Naive thymus-derived CD4-positive, alpha-beta T cell (primary cell): ENCODE data around the gene PBX1. TPM values are rescaled to one million over a fixed set of nuclear protein-coding genes. Genes with fewer than 3 reads are reported as not detected.

Experiments used
- ATAC-seq: fragments of 150-1000 bp; cut with Tn5 transposase; 2 replicates; pipeline ENCODE4 v1.10.0; 2021; ENCODE audit warnings: mild to moderate bottlenecking, moderate library complexity
- CTCF ChIA-PET: fragments of 350-600 bp; sonication (Branson Sonifier 250); formaldehyde crosslinking; loops from one replicate; lab custom pipeline; 2021; ENCODE audit warnings: antibody characterized with exemption; lab: Charles Lee
- POLR2A ChIA-PET: fragments of 350-600 bp; sonication (Branson Sonifier 250); formaldehyde crosslinking; loops from one replicate; lab custom pipeline; 2021; ENCODE audit warnings: antibody characterized with exemption, inconsistent platforms; lab: Charles Lee
- DNase-seq, 9 donors: peaks; one replicate each; pipeline versions ENCODE4 v3.0.0 to v3.0.0-alpha.2; 2020 to 2022; ENCODE audit warnings: mixed read lengths in 1 of 9
- H3K27ac ChIP-seq: one replicate; pipeline ENCODE4 v1.7.0; 2013; ENCODE audit warnings: mild to moderate bottlenecking, low read depth, low read length, moderate library complexity
- H3K27me3 ChIP-seq, 2 donors: one replicate each; pipeline ENCODE4 v1.7.0; 2013; ENCODE audit warnings: low read length in 2 of 2, mild to moderate bottlenecking in 2 of 2, moderate library complexity in 2 of 2; ENCODE audit not compliant: control insufficient read depth in 2 of 2, insufficient read depth in 2 of 2
- H3K36me3 ChIP-seq, 3 experiments: 1 replicate in 2 of 3; 2 replicates in 1 of 3; pipeline ENCODE4 v1.7.0; 2013; ENCODE audit warnings: low read length in 3 of 3, mild to moderate bottlenecking in 3 of 3, moderate library complexity in 1 of 3; ENCODE audit not compliant: insufficient read depth in 3 of 3, control insufficient read depth in 2 of 3
- H3K4me1 ChIP-seq, 2 donors: one replicate each; pipeline ENCODE4 v1.7.0; 2013; ENCODE audit warnings: low read length in 2 of 2, mild to moderate bottlenecking in 2 of 2, moderate library complexity in 1 of 2; ENCODE audit not compliant: control insufficient read depth in 2 of 2, insufficient read depth in 2 of 2
- H3K4me3 ChIP-seq: 2 replicates; pipeline ENCODE4 v1.7.0; 2013; ENCODE audit warnings: mild to moderate bottlenecking, low read length
- H3K9me3 ChIP-seq, 3 experiments: 1 replicate in 2 of 3; 2 replicates in 1 of 3; pipeline ENCODE4 v1.7.0; 2013; ENCODE audit warnings: low read length in 3 of 3; ENCODE audit not compliant: control insufficient read depth in 2 of 3
- H3K27ac Mint-ChIP-seq, 9 donors: one replicate each; pipeline ENCODE4 v1.8.0; 2020 to 2022; ENCODE audit warnings: mixed read lengths in 9 of 9, mild to moderate bottlenecking in 8 of 9, moderate library complexity in 5 of 9, inconsistent platforms in 2 of 9
- H3K27me3 Mint-ChIP-seq, 5 donors: one replicate each; pipeline ENCODE4 v1.8.0; 2021 to 2022; ENCODE audit warnings: mixed read lengths in 5 of 5, mild to moderate bottlenecking in 1 of 5
- H3K36me3 Mint-ChIP-seq, 5 donors: one replicate each; pipeline ENCODE4 v1.8.0; 2020 to 2022; ENCODE audit warnings: mixed read lengths in 5 of 5, mild to moderate bottlenecking in 3 of 5, inconsistent platforms in 1 of 5
- H3K4me1 Mint-ChIP-seq, 7 donors: one replicate each; pipeline ENCODE4 v1.8.0; 2020 to 2022; ENCODE audit warnings: mixed read lengths in 7 of 7, mild to moderate bottlenecking in 3 of 7, inconsistent platforms in 1 of 7
- H3K4me3 Mint-ChIP-seq, 10 donors: one replicate each; pipeline ENCODE4 v1.8.0; 2020 to 2022; ENCODE audit warnings: mild to moderate bottlenecking in 10 of 10, mixed read lengths in 10 of 10, moderate library complexity in 6 of 10, inconsistent platforms in 2 of 10
- H3K9me3 Mint-ChIP-seq, 11 donors: one replicate each; pipeline ENCODE4 v1.8.0; 2020 to 2022; ENCODE audit warnings: mixed read lengths in 11 of 11, mild to moderate bottlenecking in 4 of 11, inconsistent platforms in 1 of 11, moderate library complexity in 1 of 11
- intact Hi-C, 2 donors: fragments of 100-400 bp; cut with micrococcal nuclease; formaldehyde crosslinking; loops; one replicate each; pipeline ENCODE4 v1.15.1; 2023
- polyA plus RNA-seq, 2 donors: library from polyadenylated mRNA; unstranded; fragments of 300-500 nt; fragmentation: Illumina TruSeq; gene quantifications; one replicate each; pipeline ENCODE4 v1.2.3, GENCODE V29; 2021
- total RNA-seq, 6 experiments: library from RNA in 5 of 6; stranded (reverse) in 5 of 6; gene quantifications; 1 replicate in 5 of 6; 2 replicates in 1 of 6; pipeline ENCODE4 v1.2.3 and lab custom pipeline; 2021 to 2026

Gene PBX1
- total and polyA plus RNA-seq, 7 experiments from 2014 or later = 0.02 to 2.9 (median 1.7) TPM; not detected in 1

GRCh38 chr1:164660412-164660772 lies 101.4 kb downstream of the PBX1 start:
- Mint-ChIP-seq H3K4me3 (peak overlapping the region in 2 of 10 donors; percentile 4 to 35), H3K27ac (peak overlapping the region in 2 of 9 donors; percentile 29 to 72), H3K36me3 (no peaks in the 10 kb centered on the region), H3K4me1 (peaks cover 0 to 14% (median 12%) of the 10 kb centered on the region in 7 donors), H3K27me3 (peaks cover 0 to 7% (median 4%) of the 10 kb centered on the region in 5 donors), H3K9me3 (peaks cover 0 to 12% (median 0%) of the 10 kb centered on the region in 11 donors)
- intact Hi-C loops = no loop called here
- CTCF ChIA-PET = no interaction called here
- DNase-seq (peak in 7 of 9 donors; percentile 6 to 66 (median 50)), ATAC-seq (peak; percentile 89)
- no peaks in the 10 kb centered on the region for H3K4me1 ChIP-seq
- no peaks in the 10 kb centered on the region for H3K9me3 ChIP-seq
- no peaks in the 10 kb centered on the region for H3K27me3 ChIP-seq
- H3K4me3 ChIP-seq = no peak overlapping the region
- no peak overlapping the region for H3K27ac ChIP-seq
- H3K36me3 ChIP-seq = no peaks in the 10 kb centered on the region
- POLR2A ChIA-PET = no interaction called here

GRCh38 chr1:164660775-164661174 lies 101.8 kb downstream of the PBX1 start:
- Histone ChIP-seq H3K4me1 (no peaks in the 10 kb centered on the region), H3K36me3 (no peaks in the 10 kb centered on the region), H3K4me3 (no peak overlapping the region), H3K27me3 (no peaks in the 10 kb centered on the region), H3K9me3 (no peaks in the 10 kb centered on the region), H3K27ac (no peak overlapping the region)
- Mint-ChIP-seq H3K4me3 (peak overlapping the region in 1 of 10 donors; percentile 1), H3K27ac (peak overlapping the region in 5 of 9 donors; percentile 58 to 79 (median 69)), H3K9me3 (peaks cover 0 to 12% (median 0%) of the 10 kb centered on the region in 11 donors), H3K27me3 (peaks cover 0 to 6% (median under 1%) of the 10 kb centered on the region in 5 donors), H3K36me3 (no peaks in the 10 kb centered on the region), H3K4me1 (peaks cover 0 to 14% (median 12%) of the 10 kb centered on the region in 7 donors)
- ATAC-seq = peak; percentile 35
- CTCF ChIA-PET = no interaction called here
- intact Hi-C loops = no loop called here
- peak in 1 of 9 donors; percentile 30 for DNase-seq
- POLR2A ChIA-PET = no interaction called here

DNA sequence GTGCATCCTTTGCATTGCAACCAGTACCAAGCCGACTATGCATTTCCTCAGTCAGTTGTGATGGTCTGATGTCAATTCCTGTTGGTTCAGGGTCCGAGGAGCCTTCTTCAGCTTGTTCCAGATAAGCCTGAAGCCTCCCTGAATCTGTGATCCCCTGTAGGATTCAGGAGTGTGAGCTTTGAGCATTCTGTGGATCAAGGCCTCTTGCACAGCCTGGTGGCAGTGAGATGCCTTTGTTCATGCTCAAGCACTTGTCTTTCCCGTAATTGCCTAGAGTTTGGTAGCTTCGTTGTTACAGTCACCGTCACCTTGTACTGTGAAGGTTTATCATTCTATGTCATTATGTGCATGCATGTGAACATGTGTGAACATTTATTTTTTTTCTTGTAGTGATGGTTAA lies 103.5 kb downstream of the PBX1 start:
- Mint-ChIP-seq H3K36me3 (no peaks in the 10 kb centered on the region), H3K9me3 (peaks cover 0 to 12% (median 0%) of the 10 kb centered on the region in 11 donors), H3K4me3 (no peak overlapping the region), H3K27me3 (peaks cover 0 to 4% (median under 1%) of the 10 kb centered on the region in 5 donors), H3K4me1 (peaks cover 0 to 14% (median 12%) of the 10 kb centered on the region in 7 donors), H3K27ac (peak overlapping the region in 1 of 9 donors; percentile 5)
- no peak overlapping the region for H3K4me3 ChIP-seq
- H3K4me1 ChIP-seq = no peaks in the 10 kb centered on the region
- POLR2A ChIA-PET = no interaction called here
- intact Hi-C loops = no loop called here
- no peaks in the 10 kb centered on the region for H3K36me3 ChIP-seq
- no peaks in the 10 kb centered on the region for H3K27me3 ChIP-seq
- ATAC-seq = no peak
- H3K27ac ChIP-seq = no peak overlapping the region
- DNase-seq = no peak
- H3K9me3 ChIP-seq = no peaks in the 10 kb centered on the region
- CTCF ChIA-PET = no interaction called here

GRCh38 chr1:164662955-164663354 lies 104.0 kb downstream of the PBX1 start:
- peaks cover 0 to 12% (median 0%) of the 10 kb centered on the region in 11 donors for H3K9me3 Mint-ChIP-seq
- ChIA-PET POLR2A (no interaction called here), CTCF (no interaction called here)
- intact Hi-C loops = no loop called here
- DNase-seq (no peak), ATAC-seq (no peak)
- H3K4me1 Mint-ChIP-seq = peaks cover 0 to 14% (median 12%) of the 10 kb centered on the region in 7 donors
- H3K27me3 Mint-ChIP-seq = peaks cover 0 to 4% (median 0%) of the 10 kb centered on the region in 5 donors
- no peaks in the 10 kb centered on the region for H3K36me3 Mint-ChIP-seq
- Histone ChIP-seq H3K27me3 (no peaks in the 10 kb centered on the region), H3K36me3 (no peaks in the 10 kb centered on the region), H3K27ac (no peak overlapping the region), H3K4me3 (no peak overlapping the region), H3K9me3 (no peaks in the 10 kb centered on the region), H3K4me1 (no peaks in the 10 kb centered on the region)
- H3K27ac Mint-ChIP-seq = no peak overlapping the region
- H3K4me3 Mint-ChIP-seq = no peak overlapping the region

DNA sequence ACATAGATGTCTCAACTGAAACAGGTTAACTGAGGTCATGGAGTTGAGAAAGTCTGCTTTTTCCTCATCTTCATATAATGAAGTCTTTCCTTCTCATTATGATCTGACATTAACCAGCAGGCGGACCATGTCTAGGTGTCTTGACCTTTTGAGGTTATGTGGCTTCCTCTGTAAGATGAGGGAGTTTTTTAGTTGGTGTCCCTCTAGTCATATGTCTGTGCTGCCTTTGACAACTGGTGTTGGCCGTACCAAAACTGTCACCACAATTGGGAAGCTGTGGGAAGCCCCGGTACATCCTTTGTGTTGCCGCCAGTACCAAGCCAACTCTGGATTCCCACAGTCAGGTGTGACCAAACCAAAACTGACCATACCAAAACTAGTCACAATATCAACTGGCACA lies 105.1 kb downstream of the PBX1 start:
- no peak overlapping the region for H3K4me3 Mint-ChIP-seq
- Histone ChIP-seq H3K4me1 (no peaks in the 10 kb centered on the region), H3K36me3 (no peaks in the 10 kb centered on the region), H3K27me3 (no peaks in the 10 kb centered on the region), H3K9me3 (no peaks in the 10 kb centered on the region), H3K27ac (no peak overlapping the region), H3K4me3 (no peak overlapping the region)
- ATAC-seq (peak; percentile 23), DNase-seq (no peak)
- intact Hi-C loops = no loop called here
- ChIA-PET POLR2A (no interaction called here), CTCF (no interaction called here)
- peaks cover 0 to 14% (median 12%) of the 10 kb centered on the region in 7 donors for H3K4me1 Mint-ChIP-seq
- no peak overlapping the region for H3K27ac Mint-ChIP-seq
- peaks cover 0 to 12% (median 3%) of the 10 kb centered on the region in 11 donors for H3K9me3 Mint-ChIP-seq
- no peaks in the 10 kb centered on the region for H3K36me3 Mint-ChIP-seq
- H3K27me3 Mint-ChIP-seq = peaks cover 0 to 6% (median 0%) of the 10 kb centered on the region in 5 donors

- H3K9me3 Mint-ChIP-seq = peaks cover 0 to 17% (median 4%) of the 10 kb centered on the region in 11 donors
- ChIA-PET CTCF (no interaction called here), POLR2A (no interaction called here)
- H3K36me3 Mint-ChIP-seq = no peaks in the 10 kb centered on the region
- no peak overlapping the region for H3K4me3 Mint-ChIP-seq
- H3K4me1 ChIP-seq = no peaks in the 10 kb centered on the region
- intact Hi-C loops = no loop called here
- H3K4me3 ChIP-seq = no peak overlapping the region
- H3K9me3 ChIP-seq = peaks cover 0 to 5% (median 0%) of the 10 kb centered on the region in 3 experiments
- DNase-seq = no peak
- H3K4me1 Mint-ChIP-seq = peaks cover 0 to 4% (median 0%) of the 10 kb centered on the region in 7 donors
- peaks cover 0 to 14% (median 0%) of the 10 kb centered on the region in 5 donors for H3K27me3 Mint-ChIP-seq
- ATAC-seq = peak; percentile 27
- no peaks in the 10 kb centered on the region for H3K27me3 ChIP-seq
- no peaks in the 10 kb centered on the region for H3K36me3 ChIP-seq
- H3K27ac Mint-ChIP-seq = no peak overlapping the region
- no peak overlapping the region for H3K27ac ChIP-seq
Observed at GRCh38 chr1:164667001-164667400, 108.0 kb downstream of the PBX1 start.

- Mint-ChIP-seq H3K27ac (no peak overlapping the region), H3K36me3 (no peaks in the 10 kb centered on the region), H3K27me3 (peaks cover 0 to 14% (median 0%) of the 10 kb centered on the region in 5 donors), H3K9me3 (peaks cover 0 to 19% (median 4%) of the 10 kb centered on the region in 11 donors), H3K4me1 (peaks cover 0 to 4% (median 0%) of the 10 kb centered on the region in 7 donors), H3K4me3 (no peak overlapping the region)
- H3K36me3 ChIP-seq = no peaks in the 10 kb centered on the region
- CTCF ChIA-PET = no interaction called here
- H3K27me3 ChIP-seq = no peaks in the 10 kb centered on the region
- intact Hi-C loops = no loop called here
- H3K27ac ChIP-seq = no peak overlapping the region
- DNase-seq = no peak
- H3K9me3 ChIP-seq = peaks cover 0 to 5% (median 0%) of the 10 kb centered on the region in 3 experiments
- H3K4me1 ChIP-seq = no peaks in the 10 kb centered on the region
- no peak for ATAC-seq
- POLR2A ChIA-PET = no interaction called here
- H3K4me3 ChIP-seq = no peak overlapping the region
Observed at GRCh38 chr1:164667600-164667999, 108.6 kb downstream of the PBX1 start.
